ENCODE results near the gene BFSP1.

BFSP1 gene

GRCh38 chr20:17557675-17558006 lies 26.5 kb upstream of the BFSP1 start:
- no peak for DNase-seq (ENCODE audit: low spot score)

- DNase-seq (ENCODE audit: low spot score): no peak
Measured at GRCh38 chr20:17556837-17557674, 25.9 kb upstream of the BFSP1 start.

- no peak for DNase-seq (ENCODE audit: low spot score)
Measured at GRCh38 chr20:17555106-17555505, 23.9 kb upstream of the BFSP1 start.

GRCh38 chr20:17549131-17549530 lies 18.0 kb upstream of the BFSP1 start:
- DNase-seq (ENCODE audit: low spot score): no peak

GRCh38 chr20:17545127-17545526 lies 13.9 kb upstream of the BFSP1 start:
- DNase-seq (ENCODE audit: low spot score): no peak

- no peak for DNase-seq (ENCODE audit: low spot score)
Measured at GRCh38 chr20:17543531-17544131, 12.5 kb upstream of the BFSP1 start.

- DNase-seq (ENCODE audit: low spot score): no peak
Measured at GRCh38 chr20:17542993-17543412, 11.8 kb upstream of the BFSP1 start.

- no peak for DNase-seq (ENCODE audit: low spot score)
Measured at GRCh38 chr20:17542481-17542880, 11.3 kb upstream of the BFSP1 start.

- DNase-seq (ENCODE audit: low spot score): no peak
Measured at GRCh38 chr20:17541996-17542395, 10.8 kb upstream of the BFSP1 start.

- DNase-seq (ENCODE audit: low spot score): no peak
Measured at GRCh38 chr20:17541596-17541995, 10.4 kb upstream of the BFSP1 start.

- peak; percentile 11 for DNase-seq (ENCODE audit: low spot score)
Measured at GRCh38 chr20:17538517-17539170, 7.5 kb upstream of the BFSP1 start.

GRCh38 chr20:17537959-17538358 lies 6.8 kb upstream of the BFSP1 start:
- no peak for DNase-seq (ENCODE audit: low spot score)

GRCh38 chr20:17536944-17537444 lies 5.8 kb upstream of the BFSP1 start:
- peak; percentile 78 for DNase-seq (ENCODE audit: low spot score)

GRCh38 chr20:17534077-17534476 lies 2.9 kb upstream of the BFSP1 start:
- DNase-seq (ENCODE audit: low spot score): no peak

GRCh38 chr20:17533396-17533795 lies 2.2 kb upstream of the BFSP1 start:
- peak; percentile 47 for DNase-seq (ENCODE audit: low spot score)

- DNase-seq (ENCODE audit: low spot score): no peak
Measured at GRCh38 chr20:17531665-17532025, 466 bp upstream of the BFSP1 start.

- DNase-seq (ENCODE audit: low spot score): no peak
Measured at GRCh38 chr20:17530153-17530552, 1.0 kb downstream of the BFSP1 start.

GRCh38 chr20:17529586-17529985 lies 1.6 kb downstream of the BFSP1 start:
- DNase-seq (ENCODE audit: low spot score): no peak

GRCh38 chr20:17525650-17526049 lies 5.5 kb downstream of the BFSP1 start:
- peak; percentile 31 for DNase-seq (ENCODE audit: low spot score)

GRCh38 chr20:17525132-17525531 lies 6.0 kb downstream of the BFSP1 start:
- no peak for DNase-seq (ENCODE audit: low spot score)

- no peak for DNase-seq (ENCODE audit: low spot score)
Measured at GRCh38 chr20:17524560-17524959, 6.6 kb downstream of the BFSP1 start.

- DNase-seq (ENCODE audit: low spot score): no peak
Measured at GRCh38 chr20:17523326-17523725, 7.9 kb downstream of the BFSP1 start.

- no peak for DNase-seq (ENCODE audit: low spot score)
Measured at GRCh38 chr20:17522528-17522927, 8.7 kb downstream of the BFSP1 start.

Measured in germinal center (tissue), 1 donor.